ENCODE results near the gene SIT1. TPM values are rescaled to one million over a fixed set of nuclear protein-coding genes. Genes with fewer than 3 reads are reported as not detected.

SIT1 gene
- total RNA-seq, 2 experiments from 2014 or later: 121 to 176 TPM

- H3K4me1 ChIP-seq (ENCODE audit: insufficient read depth, low read length, poor library complexity, severe bottlenecking): peaks cover 64% of the 10 kb centered on the region
- H3K79me2 ChIP-seq (ENCODE audit: insufficient read depth, low read depth, low read length): peaks cover 14% of the 10 kb centered on the region; the same call in 1 of the 2 replicates
- H3K27ac ChIP-seq (ENCODE audit: low read depth, low read length, poor library complexity, severe bottlenecking): peak overlapping the region; percentile 84
- peak overlapping the region; percentile 81 for H3K4me3 ChIP-seq (ENCODE audit: low read depth, low read length, poor library complexity, severe bottlenecking)
- peak overlapping the region; percentile 62; the same call in 1 of the 2 replicates for H2AFZ ChIP-seq (ENCODE audit: low read length)
- no peak for DNase-seq (ENCODE audit: low spot score)
- no TSS peak for BruUV-seq (replicated peaks)
- no peaks in the 10 kb centered on the region for H3K9me2 ChIP-seq (ENCODE audit: insufficient read depth, low read length)
- H3K9me3 ChIP-seq (ENCODE audit: low read length): no peaks in the 10 kb centered on the region
- 0 out of 2 replicates have a peak, but pooled peaks cover 5% of the 10 kb centered on the region for H4K20me1 ChIP-seq (ENCODE audit: insufficient read depth, low read length)
- peaks cover 21% of the 10 kb centered on the region for H3K36me3 ChIP-seq (ENCODE audit: insufficient read depth, low read length)
- H3K4me2 ChIP-seq (ENCODE audit: low read length): peak overlapping the region; percentile 96
- TF ChIP-seq CTCF (conservative IDR thresholded peaks at IDR 0.05; ENCODE audit: low read length) (no peak), EZH2phosphoT487 (IDR thresholded peaks at IDR 0.05; ENCODE audit: borderline replicate concordance, low read depth, low read length) (no peak)
- POLR2A ChIA-PET: interaction anchor here (1.1 to 3.9 kb wide), 6 partner anchors 9 to 91 kb away, joined by 3 to 47 read pairs (median 5); no protein-coding TSS in a partner anchor
- intact Hi-C loops (cut with micrococcal nuclease; ENCODE audit: unreplicated experiment): loop anchor here (2.0 to 5.0 kb wide), 2 partner anchors 158 to 170 kb away; partner anchors contain the start of genes FAM221B, HINT2 and TMEM8B
- CTCF ChIA-PET (ENCODE audit: unreplicated experiment): interaction anchor here (0.9 to 2.0 kb wide), 4 partner anchors 10 to 57 kb away, joined by 3 to 15 read pairs (median 4); no protein-coding TSS in a partner anchor
These were observed 6.3 kb upstream of the SIT1 start for GRCh38 chr9:35656831-35657545.

- intact Hi-C loops (cut with micrococcal nuclease; ENCODE audit: unreplicated experiment): loop anchor here (2.0 to 5.0 kb wide), 2 partner anchors 158 to 171 kb away; partner anchors contain the start of genes FAM221B, HINT2 and TMEM8B
- BruUV-seq (replicated peaks): no TSS peak
- Histone ChIP-seq H3K4me3 (ENCODE audit: low read depth, low read length, poor library complexity, severe bottlenecking) (no peak overlapping the region), H3K9me2 (ENCODE audit: insufficient read depth, low read length) (no peaks in the 10 kb centered on the region), H3K79me2 (ENCODE audit: insufficient read depth, low read depth, low read length) (peaks cover 18% of the 10 kb centered on the region; the same call in 1 of the 2 replicates), H3K9me3 (ENCODE audit: low read length) (no peaks in the 10 kb centered on the region), H2AFZ (ENCODE audit: low read length) (no peak overlapping the region), H3K36me3 (ENCODE audit: insufficient read depth, low read length) (peaks cover 15% of the 10 kb centered on the region), H4K20me1 (ENCODE audit: insufficient read depth, low read length) (0 out of 2 replicates have a peak, but pooled peaks cover 5% of the 10 kb centered on the region), H3K4me1 (ENCODE audit: insufficient read depth, low read length, poor library complexity, severe bottlenecking) (peaks cover 64% of the 10 kb centered on the region), H3K27ac (ENCODE audit: low read depth, low read length, poor library complexity, severe bottlenecking) (no peak overlapping the region), H3K4me2 (ENCODE audit: low read length) (no peak overlapping the region)
- POLR2A ChIA-PET: interaction anchor here (0.9 to 3.9 kb wide), 7 partner anchors 9 to 92 kb away, joined by 3 to 47 read pairs (median 5); no protein-coding TSS in a partner anchor
- CTCF ChIA-PET (ENCODE audit: unreplicated experiment): interaction anchor here (1.9 to 2.0 kb wide), 2 partner anchors 9 to 53 kb away, joined by 4 to 15 read pairs; no protein-coding TSS in a partner anchor
- no peak for DNase-seq (ENCODE audit: low spot score)
- TF ChIP-seq EZH2phosphoT487 (IDR thresholded peaks at IDR 0.05; ENCODE audit: borderline replicate concordance, low read depth, low read length) (no peak), CTCF (conservative IDR thresholded peaks at IDR 0.05; ENCODE audit: low read length) (no peak)
These were observed 5.6 kb upstream of the SIT1 start for GRCh38 chr9:35656348-35656747.

Measured in OCI-LY7 (cell line).